ENCODE measurements around the gene P3H2. TPM values are rescaled to one million over a fixed set of nuclear protein-coding genes. Genes with fewer than 3 reads are reported as not detected.

P3H2 gene
- total RNA-seq, 4 donors from 2014 or later, result 4.2 to 20.2 (median 5.7) TPM

- intact Hi-C loops (cut with DNase I), result no loop called here
- Histone ChIP-seq H3K9me3 (no peaks in the 10 kb centered on the region), H3K36me3 (no peaks in the 10 kb centered on the region), H3K4me1 (no peaks in the 10 kb centered on the region), H3K27ac (no peak overlapping the region), H3K4me3 (replicated peaks in 1 of 3) (no peak overlapping the region), H3K27me3 (no peaks in the 10 kb centered on the region)
- no peak for TF ChIP-seq CTCF (IDR thresholded peaks at IDR 0.05)
- TF ChIP-seq POLR2A (IDR thresholded peaks at IDR 0.05), result no peak
- no peak for DNase-seq
- WGBS, 2 donors, result 61 to 63% methylated on average over 3 of the region's 3 CpGs
These were observed 117.6 kb downstream of the P3H2 start for GRCh38 chr3:190003068-190003467.

- Histone ChIP-seq H3K36me3 (no peaks in the 10 kb centered on the region), H3K4me1 (no peaks in the 10 kb centered on the region), H3K27ac (no peak overlapping the region), H3K4me3 (replicated peaks in 1 of 3) (no peak overlapping the region), H3K27me3 (no peaks in the 10 kb centered on the region), H3K9me3 (no peaks in the 10 kb centered on the region)
- DNase-seq, result no peak
- TF ChIP-seq CTCF (IDR thresholded peaks at IDR 0.05) (no peak), POLR2A (IDR thresholded peaks at IDR 0.05) (no peak)
- intact Hi-C loops (cut with DNase I), result no loop called here
- WGBS, 2 donors, result 70 to 79% methylated on average over 3 of the region's 3 CpGs
These were observed 119.3 kb downstream of the P3H2 start for GRCh38 chr3:190001426-190001825.

GRCh38 chr3:190000861-190001196 is 119.9 kb downstream of the P3H2 start:
- Histone ChIP-seq H3K36me3 (no peaks in the 10 kb centered on the region), H3K4me1 (no peaks in the 10 kb centered on the region), H3K4me3 (replicated peaks in 1 of 3) (no peak overlapping the region), H3K27ac (no peak overlapping the region), H3K9me3 (no peaks in the 10 kb centered on the region), H3K27me3 (no peaks in the 10 kb centered on the region)
- intact Hi-C loops (cut with DNase I), result no loop called here
- DNase-seq, result no peak
- WGBS, 2 donors, result 71 to 76% methylated on average over 5 of the region's 5 CpGs
- TF ChIP-seq POLR2A (IDR thresholded peaks at IDR 0.05), result no peak
- TF ChIP-seq CTCF (IDR thresholded peaks at IDR 0.05), result no peak

GRCh38 chr3:190000187-190000860 is 120.4 kb downstream of the P3H2 start:
- no peak for DNase-seq
- H3K27me3 ChIP-seq, result no peaks in the 10 kb centered on the region
- no peaks in the 10 kb centered on the region for H3K9me3 ChIP-seq
- no peak overlapping the region for H3K4me3 ChIP-seq (replicated peaks in 1 of 3)
- intact Hi-C loops (cut with DNase I), result no loop called here
- H3K27ac ChIP-seq, result no peak overlapping the region
- WGBS, 2 donors, result 58 to 70% methylated on average over 4 of the region's 4 CpGs
- TF ChIP-seq CTCF (IDR thresholded peaks at IDR 0.05), result no peak
- no peak for TF ChIP-seq POLR2A (IDR thresholded peaks at IDR 0.05)
- no peaks in the 10 kb centered on the region for H3K36me3 ChIP-seq
- H3K4me1 ChIP-seq, result no peaks in the 10 kb centered on the region

- intact Hi-C loops (cut with DNase I), result no loop called here
- Histone ChIP-seq H3K36me3 (no peaks in the 10 kb centered on the region), H3K9me3 (no peaks in the 10 kb centered on the region), H3K4me1 (no peaks in the 10 kb centered on the region), H3K4me3 (replicated peaks in 1 of 3) (no peak overlapping the region), H3K27me3 (no peaks in the 10 kb centered on the region), H3K27ac (no peak overlapping the region)
- DNase-seq, result no peak
- WGBS, 2 donors, result 86 to 88% methylated on average over 4 of the region's 4 CpGs
- TF ChIP-seq POLR2A (IDR thresholded peaks at IDR 0.05), result no peak
These were observed 121.0 kb downstream of the P3H2 start for GRCh38 chr3:189999718-190000117.

Measured in thyroid gland (tissue), 4 donors.